ENCODE results near the gene VWA5B2.

Gene VWA5B2

GRCh38 chr3:184196536-184196935 is 32.8 kb upstream of the VWA5B2 start:
- Histone ChIP-seq H3K27ac (ENCODE audit: low read length) (no peak overlapping the region), H4K20me1 (ENCODE audit: insufficient read depth, low read length) (peaks cover 9% of the 10 kb centered on the region), H3K79me2 (ENCODE audit: insufficient read depth, low read length) (no peaks in the 10 kb centered on the region), H3K4me2 (ENCODE audit: insufficient read depth, low read length) (no peak overlapping the region), H3K36me3 (ENCODE audit: insufficient read depth, low read length) (peaks cover 30% of the 10 kb centered on the region), H3K4me1 (ENCODE audit: insufficient read depth, low read length) (no peaks in the 10 kb centered on the region), H3K9me3 (ENCODE audit: insufficient read depth, low read length, severe bottlenecking) (no peaks in the 10 kb centered on the region), H2AFZ (ENCODE audit: low read depth, low read length) (no peak overlapping the region), H3K27me3 (ENCODE audit: insufficient read depth, low read length, poor library complexity) (no peaks in the 10 kb centered on the region), H3K4me3 (ENCODE audit: low read depth in 1 of 2, low read length in 2 of 2) (no peak overlapping the region), H3K9ac (ENCODE audit: low read depth, low read length) (no peak overlapping the region)
- no peak for TF ChIP-seq EZH2 (IDR thresholded peaks at IDR 0.05; ENCODE audit: borderline replicate concordance, low read depth, low read length, severe bottlenecking)
- TF ChIP-seq CTCF (IDR thresholded peaks at IDR 0.05; ENCODE audit: borderline replicate concordance, extremely low read depth, low read length, poor library complexity, severe bottlenecking): no peak
- 0 out of 3 replicates have a peak, but pooled peaks have one; percentile 12 for ATAC-seq (ENCODE audit: insufficient read depth, low read depth)
- no peak for DNase-seq

DNA sequence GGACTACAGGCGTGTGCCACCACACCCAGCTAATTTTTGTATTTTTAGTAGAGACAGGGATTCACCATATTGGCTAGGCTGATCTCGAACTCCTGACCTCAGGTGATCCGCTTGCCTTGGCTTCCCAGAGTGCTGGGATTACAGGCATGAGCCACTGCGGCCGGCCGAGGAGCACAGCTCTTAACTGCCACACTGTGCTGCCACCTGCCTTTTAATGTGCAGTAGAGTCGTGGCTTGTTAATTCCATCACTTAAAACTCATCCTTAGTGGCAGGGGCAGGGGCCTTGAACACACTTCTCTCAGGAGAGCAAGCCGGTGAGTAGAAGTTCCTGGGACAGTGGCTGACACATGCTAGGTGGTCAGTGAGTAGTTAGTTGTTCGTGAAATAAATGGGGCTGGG is 30.9 kb upstream of the VWA5B2 start:
- no peak for ATAC-seq (ENCODE audit: insufficient read depth, low read depth)
- Histone ChIP-seq H3K27ac (ENCODE audit: low read length) (no peak overlapping the region), H2AFZ (ENCODE audit: low read depth, low read length) (no peak overlapping the region)

GRCh38 chr3:184200825-184201224 is 28.6 kb upstream of the VWA5B2 start:
- no peaks in the 10 kb centered on the region for H3K36me3 ChIP-seq (ENCODE audit: insufficient read depth, low read length)
- no peak overlapping the region for H3K9ac ChIP-seq (ENCODE audit: low read depth, low read length)
- ATAC-seq (ENCODE audit: insufficient read depth, low read depth) (no peak), DNase-seq (no peak)
- H3K79me2 ChIP-seq (ENCODE audit: insufficient read depth, low read length): no peaks in the 10 kb centered on the region
- TF ChIP-seq EZH2 (IDR thresholded peaks at IDR 0.05; ENCODE audit: borderline replicate concordance, low read depth, low read length, severe bottlenecking) (no peak), CTCF (IDR thresholded peaks at IDR 0.05; ENCODE audit: borderline replicate concordance, extremely low read depth, low read length, poor library complexity, severe bottlenecking) (no peak)
- no peaks in the 10 kb centered on the region for H3K9me3 ChIP-seq (ENCODE audit: insufficient read depth, low read length, severe bottlenecking)
- no peak overlapping the region for H2AFZ ChIP-seq (ENCODE audit: low read depth, low read length)
- no peaks in the 10 kb centered on the region for H3K4me1 ChIP-seq (ENCODE audit: insufficient read depth, low read length)
- no peak overlapping the region for H3K4me3 ChIP-seq (ENCODE audit: low read depth in 1 of 2, low read length in 2 of 2)
- no peak overlapping the region for H3K4me2 ChIP-seq (ENCODE audit: insufficient read depth, low read length)
- H4K20me1 ChIP-seq (ENCODE audit: insufficient read depth, low read length): 0 out of 2 replicates have a peak, but pooled peaks cover 3% of the 10 kb centered on the region
- no peak overlapping the region for H3K27ac ChIP-seq (ENCODE audit: low read length)
- H3K27me3 ChIP-seq (ENCODE audit: insufficient read depth, low read length, poor library complexity): no peaks in the 10 kb centered on the region

More for the DNA sequence above, 30.9 kb upstream of the VWA5B2 start:
- Histone ChIP-seq H3K4me2 (ENCODE audit: insufficient read depth, low read length) (no peak overlapping the region), H3K27me3 (ENCODE audit: insufficient read depth, low read length, poor library complexity) (no peaks in the 10 kb centered on the region), H3K9me3 (ENCODE audit: insufficient read depth, low read length, severe bottlenecking) (no peaks in the 10 kb centered on the region), H3K9ac (ENCODE audit: low read depth, low read length) (no peak overlapping the region), H3K36me3 (ENCODE audit: insufficient read depth, low read length) (peaks cover 11% of the 10 kb centered on the region), H3K79me2 (ENCODE audit: insufficient read depth, low read length) (no peaks in the 10 kb centered on the region), H3K4me1 (ENCODE audit: insufficient read depth, low read length) (no peaks in the 10 kb centered on the region), H4K20me1 (ENCODE audit: insufficient read depth, low read length) (peaks cover 4% of the 10 kb centered on the region; the same call in 1 of the 2 replicates), H3K4me3 (ENCODE audit: low read depth in 1 of 2, low read length in 2 of 2) (no peak overlapping the region)
- TF ChIP-seq CTCF (IDR thresholded peaks at IDR 0.05; ENCODE audit: borderline replicate concordance, extremely low read depth, low read length, poor library complexity, severe bottlenecking) (peak; percentile 5), EZH2 (IDR thresholded peaks at IDR 0.05; ENCODE audit: borderline replicate concordance, low read depth, low read length, severe bottlenecking) (no peak)
- no peak for DNase-seq

GRCh38 chr3:184203526-184203925 is 25.9 kb upstream of the VWA5B2 start:
- Histone ChIP-seq H4K20me1 (ENCODE audit: insufficient read depth, low read length) (no peaks in the 10 kb centered on the region), H3K79me2 (ENCODE audit: insufficient read depth, low read length) (no peaks in the 10 kb centered on the region), H3K4me3 (ENCODE audit: low read depth in 1 of 2, low read length in 2 of 2) (no peak overlapping the region), H3K27me3 (ENCODE audit: insufficient read depth, low read length, poor library complexity) (peaks cover 4% of the 10 kb centered on the region), H3K27ac (ENCODE audit: low read length) (no peak overlapping the region), H3K9ac (ENCODE audit: low read depth, low read length) (no peak overlapping the region), H3K4me1 (ENCODE audit: insufficient read depth, low read length) (no peaks in the 10 kb centered on the region), H2AFZ (ENCODE audit: low read depth, low read length) (no peak overlapping the region), H3K4me2 (ENCODE audit: insufficient read depth, low read length) (no peak overlapping the region), H3K36me3 (ENCODE audit: insufficient read depth, low read length) (no peaks in the 10 kb centered on the region), H3K9me3 (ENCODE audit: insufficient read depth, low read length, severe bottlenecking) (no peaks in the 10 kb centered on the region)
- TF ChIP-seq CTCF (IDR thresholded peaks at IDR 0.05; ENCODE audit: borderline replicate concordance, extremely low read depth, low read length, poor library complexity, severe bottlenecking) (no peak), EZH2 (IDR thresholded peaks at IDR 0.05; ENCODE audit: borderline replicate concordance, low read depth, low read length, severe bottlenecking) (no peak)
- ATAC-seq (ENCODE audit: insufficient read depth, low read depth) (no peak), DNase-seq (no peak)
